BE2C (cell line): ENCODE results near the gene ATF4.

ENCODE experiments used
- DNase-seq: peaks from one replicate; pipeline ENCODE4 v3.0.0-alpha.2; 2020
- H3K27me3 ChIP-seq: fragments of 250-450 bp; sonication (Bioruptor Pico); 2 replicates; pipeline ENCODE4 v1.5.1; 2020; ENCODE audit warnings: mild to moderate bottlenecking
- H3K36me3 ChIP-seq: fragments of 250-450 bp; sonication (Bioruptor Pico); 2 replicates; pipeline ENCODE4 v1.5.1; 2020; ENCODE audit warnings: mild to moderate bottlenecking
- H3K4me1 ChIP-seq: fragments of 250-450 bp; sonication (Bioruptor Pico); 2 replicates; pipeline ENCODE4 v1.5.1; 2020
- H3K4me3 ChIP-seq: 2 replicates; pipeline ENCODE4 v1.5.1; 2011; ENCODE audit warnings: low read depth, low read length
- H3K9me3 ChIP-seq: fragments of 250-450 bp; sonication (Bioruptor Pico); 2 replicates; pipeline ENCODE4 v1.5.1; 2020
- TF ChIP-seq, protein P1 (sequence below): IDR thresholded peaks from 2 replicates; pipeline ENCODE4 v1.5.1; 2012; ENCODE audit warnings: mild to moderate bottlenecking, low read depth, low read length

Gene ATF4

DNA sequence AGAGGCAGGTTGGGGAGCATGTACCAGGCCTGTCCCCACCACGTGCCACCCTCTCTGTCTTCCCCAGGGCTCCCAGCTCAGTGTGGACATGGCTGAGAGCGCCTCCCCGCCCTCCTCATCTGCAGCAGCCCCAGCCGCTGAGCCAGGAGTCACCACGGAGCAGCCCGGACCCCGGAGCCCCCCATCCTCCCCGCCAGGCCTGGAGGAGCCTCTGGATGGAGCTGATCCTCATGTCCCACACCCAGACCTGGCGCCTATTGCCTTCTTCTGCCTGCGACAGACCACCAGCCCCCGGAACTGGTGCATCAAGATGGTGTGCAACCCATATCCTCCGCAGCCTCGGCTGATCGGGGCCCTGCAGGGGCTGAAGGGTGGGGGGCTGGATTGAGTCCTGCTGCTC, 50.3 kb downstream of the ATF4 start, which contains the start of gene CACNA1I:
Gene CACNA1I (plus strand): TSS at position 89 of the 400 bp plus-strand sequence. CDS start 0 bp downstream, at position 89.
- no peaks in the 10 kb centered on the region for H3K9me3 ChIP-seq
- H3K27me3 ChIP-seq, result no peaks in the 10 kb centered on the region
- peaks cover 7% of the 10 kb centered on the region; the same call in 1 of the 2 replicates for H3K4me1 ChIP-seq
- no peak for DNase-seq
- TF ChIP-seq, protein P1, sequence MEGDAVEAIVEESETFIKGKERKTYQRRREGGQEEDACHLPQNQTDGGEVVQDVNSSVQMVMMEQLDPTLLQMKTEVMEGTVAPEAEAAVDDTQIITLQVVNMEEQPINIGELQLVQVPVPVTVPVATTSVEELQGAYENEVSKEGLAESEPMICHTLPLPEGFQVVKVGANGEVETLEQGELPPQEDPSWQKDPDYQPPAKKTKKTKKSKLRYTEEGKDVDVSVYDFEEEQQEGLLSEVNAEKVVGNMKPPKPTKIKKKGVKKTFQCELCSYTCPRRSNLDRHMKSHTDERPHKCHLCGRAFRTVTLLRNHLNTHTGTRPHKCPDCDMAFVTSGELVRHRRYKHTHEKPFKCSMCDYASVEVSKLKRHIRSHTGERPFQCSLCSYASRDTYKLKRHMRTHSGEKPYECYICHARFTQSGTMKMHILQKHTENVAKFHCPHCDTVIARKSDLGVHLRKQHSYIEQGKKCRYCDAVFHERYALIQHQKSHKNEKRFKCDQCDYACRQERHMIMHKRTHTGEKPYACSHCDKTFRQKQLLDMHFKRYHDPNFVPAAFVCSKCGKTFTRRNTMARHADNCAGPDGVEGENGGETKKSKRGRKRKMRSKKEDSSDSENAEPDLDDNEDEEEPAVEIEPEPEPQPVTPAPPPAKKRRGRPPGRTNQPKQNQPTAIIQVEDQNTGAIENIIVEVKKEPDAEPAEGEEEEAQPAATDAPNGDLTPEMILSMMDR, result no peak
- H3K36me3 ChIP-seq, result no peaks in the 10 kb centered on the region
- no peak within 1 kb of the TSS for H3K4me3 ChIP-seq

DNA sequence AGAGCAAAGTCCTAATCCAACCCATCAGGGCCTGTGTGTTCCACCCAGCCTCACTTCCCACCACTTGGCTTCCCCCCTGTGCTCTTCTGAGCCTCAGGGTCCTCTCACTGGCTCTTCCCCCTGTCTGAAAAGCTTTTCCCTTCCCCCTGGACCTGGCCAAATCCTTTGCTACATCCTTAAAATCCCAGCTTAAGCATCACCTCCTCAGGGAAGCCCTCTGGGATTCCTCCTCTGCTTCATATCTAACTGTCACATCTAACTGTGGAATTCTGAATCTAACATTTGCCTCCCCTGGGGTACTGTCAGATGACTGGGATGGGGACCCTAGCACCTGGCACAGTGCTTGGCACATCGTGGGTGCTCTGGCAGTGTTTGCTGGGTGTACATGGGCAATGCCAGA, 51.2 kb downstream of the ATF4 start:
- H3K36me3 ChIP-seq, result no peaks in the 10 kb centered on the region
- peaks cover 7% of the 10 kb centered on the region; the same call in 1 of the 2 replicates for H3K4me1 ChIP-seq
- H3K27me3 ChIP-seq, result no peaks in the 10 kb centered on the region
- no peak for DNase-seq
- H3K9me3 ChIP-seq, result no peaks in the 10 kb centered on the region
- TF ChIP-seq, protein P1, result no peak
- no peak overlapping the region for H3K4me3 ChIP-seq
